ENCODE data around the gene HMCN1.

DNA sequence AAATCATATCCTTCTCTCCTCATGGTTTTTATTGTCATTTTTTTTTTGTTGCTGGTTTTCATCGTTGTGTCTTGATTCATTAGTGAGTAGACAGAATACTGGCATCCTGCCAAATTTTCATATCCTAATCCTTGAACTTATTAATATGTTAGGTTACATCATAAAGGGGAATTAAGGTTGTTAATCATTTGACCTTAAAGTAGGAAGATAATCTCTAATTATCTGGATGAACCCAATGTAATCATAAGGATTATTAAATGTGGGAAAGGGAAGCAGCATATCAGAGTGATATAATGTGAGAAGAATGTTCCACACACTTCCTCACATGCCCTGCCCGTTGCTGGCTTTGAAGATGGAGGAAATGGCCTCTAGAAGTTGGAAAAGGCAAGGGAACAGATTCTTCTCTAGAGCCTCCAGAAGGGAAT is 299.7 kb downstream of the HMCN1 start:
- TF ChIP-seq POLR2A (IDR thresholded peaks at IDR 0.05), result no peak
- TF ChIP-seq, protein P1, sequence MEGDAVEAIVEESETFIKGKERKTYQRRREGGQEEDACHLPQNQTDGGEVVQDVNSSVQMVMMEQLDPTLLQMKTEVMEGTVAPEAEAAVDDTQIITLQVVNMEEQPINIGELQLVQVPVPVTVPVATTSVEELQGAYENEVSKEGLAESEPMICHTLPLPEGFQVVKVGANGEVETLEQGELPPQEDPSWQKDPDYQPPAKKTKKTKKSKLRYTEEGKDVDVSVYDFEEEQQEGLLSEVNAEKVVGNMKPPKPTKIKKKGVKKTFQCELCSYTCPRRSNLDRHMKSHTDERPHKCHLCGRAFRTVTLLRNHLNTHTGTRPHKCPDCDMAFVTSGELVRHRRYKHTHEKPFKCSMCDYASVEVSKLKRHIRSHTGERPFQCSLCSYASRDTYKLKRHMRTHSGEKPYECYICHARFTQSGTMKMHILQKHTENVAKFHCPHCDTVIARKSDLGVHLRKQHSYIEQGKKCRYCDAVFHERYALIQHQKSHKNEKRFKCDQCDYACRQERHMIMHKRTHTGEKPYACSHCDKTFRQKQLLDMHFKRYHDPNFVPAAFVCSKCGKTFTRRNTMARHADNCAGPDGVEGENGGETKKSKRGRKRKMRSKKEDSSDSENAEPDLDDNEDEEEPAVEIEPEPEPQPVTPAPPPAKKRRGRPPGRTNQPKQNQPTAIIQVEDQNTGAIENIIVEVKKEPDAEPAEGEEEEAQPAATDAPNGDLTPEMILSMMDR (IDR thresholded peaks at IDR 0.05), result no peak

Measured in adrenal gland (tissue), 5 donors.